ENCODE measurements around the gene TMEM164. TPM values are rescaled to one million over a fixed set of nuclear protein-coding genes. Genes with fewer than 3 reads are reported as not detected.

The TMEM164 gene
- total and polyA plus RNA-seq, 2 experiments from 2014 or later, result 3.4 to 17.2 TPM

DNA sequence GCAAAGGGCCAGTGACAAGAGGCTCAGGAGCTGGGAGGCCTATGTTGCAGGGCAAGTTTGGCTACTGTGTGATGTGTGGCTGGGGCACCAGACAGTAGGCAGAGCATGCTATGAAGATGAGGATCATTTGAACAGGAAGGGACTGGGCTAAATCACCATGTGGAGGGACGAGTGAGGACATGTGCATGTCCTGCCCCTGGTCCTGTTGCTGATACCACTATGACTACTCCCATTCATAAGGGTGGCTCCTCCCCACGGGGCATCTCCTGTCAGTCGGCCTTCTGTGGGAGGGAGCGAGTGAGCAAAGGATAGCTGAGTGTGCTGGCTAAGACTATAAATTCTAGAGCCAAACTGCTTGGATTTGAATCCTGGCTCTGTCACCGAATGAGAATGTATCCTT lies 139.2 kb downstream of the TMEM164 start:
- Histone ChIP-seq H3K4me2 (no peak overlapping the region), H3K4me3 (no peak overlapping the region), H3K9me2 (ENCODE audit: insufficient read depth) (no peaks in the 10 kb centered on the region), H3K27me3 (ENCODE audit: insufficient read depth) (no peaks in the 10 kb centered on the region), H3K36me3 (ENCODE audit: insufficient read depth) (no peaks in the 10 kb centered on the region), H3K4me1 (ENCODE audit: insufficient read depth) (no peaks in the 10 kb centered on the region), H3F3A (replicated peaks; ENCODE audit: low read depth) (no peaks in the 10 kb centered on the region), H3K27ac (ENCODE audit: low read depth) (no peak overlapping the region), H4K20me1 (replicated peaks; ENCODE audit: insufficient read depth) (no peaks in the 10 kb centered on the region), H3K79me2 (replicated peaks; ENCODE audit: insufficient read depth) (no peaks in the 10 kb centered on the region), H2AFZ (no peak overlapping the region)
- no peaks in the 10 kb centered on the region for H3K27me3 Mint-ChIP-seq (ENCODE audit: insufficient read depth, low read depth, poor library complexity)
- no peaks in the 10 kb centered on the region for H3K9me3 Mint-ChIP-seq
- ATAC-seq, result no peak
- H3K4me1 Mint-ChIP-seq, result peaks cover 17% of the 10 kb centered on the region
- no peak for DNase-seq (ENCODE audit: low spot score)
- no peaks in the 10 kb centered on the region; the same call in 2 of the 3 replicates for H3K36me3 Mint-ChIP-seq (ENCODE audit: low read depth)
- no peak overlapping the region for H3K27ac Mint-ChIP-seq
- TF ChIP-seq ZNF114 (CRISPR knock-in tag; IDR thresholded peaks at IDR 0.05), result no peak
- TF ChIP-seq ZNF331 (CRISPR knock-in tag; IDR thresholded peaks at IDR 0.05; ENCODE audit: low read depth), result no peak
- TF ChIP-seq, protein P1, sequence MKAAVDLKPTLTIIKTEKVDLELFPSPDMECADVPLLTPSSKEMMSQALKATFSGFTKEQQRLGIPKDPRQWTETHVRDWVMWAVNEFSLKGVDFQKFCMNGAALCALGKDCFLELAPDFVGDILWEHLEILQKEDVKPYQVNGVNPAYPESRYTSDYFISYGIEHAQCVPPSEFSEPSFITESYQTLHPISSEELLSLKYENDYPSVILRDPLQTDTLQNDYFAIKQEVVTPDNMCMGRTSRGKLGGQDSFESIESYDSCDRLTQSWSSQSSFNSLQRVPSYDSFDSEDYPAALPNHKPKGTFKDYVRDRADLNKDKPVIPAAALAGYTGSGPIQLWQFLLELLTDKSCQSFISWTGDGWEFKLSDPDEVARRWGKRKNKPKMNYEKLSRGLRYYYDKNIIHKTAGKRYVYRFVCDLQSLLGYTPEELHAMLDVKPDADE (IDR thresholded peaks at IDR 0.05), result no peak
- no peak for TF ChIP-seq NANOG (IDR thresholded peaks at IDR 0.05; ENCODE audit: borderline replicate concordance)
- no peak for TF ChIP-seq EZH2phosphoT487 (IDR thresholded peaks at IDR 0.05; ENCODE audit: unreplicated experiment)
- TF ChIP-seq, protein P2, sequence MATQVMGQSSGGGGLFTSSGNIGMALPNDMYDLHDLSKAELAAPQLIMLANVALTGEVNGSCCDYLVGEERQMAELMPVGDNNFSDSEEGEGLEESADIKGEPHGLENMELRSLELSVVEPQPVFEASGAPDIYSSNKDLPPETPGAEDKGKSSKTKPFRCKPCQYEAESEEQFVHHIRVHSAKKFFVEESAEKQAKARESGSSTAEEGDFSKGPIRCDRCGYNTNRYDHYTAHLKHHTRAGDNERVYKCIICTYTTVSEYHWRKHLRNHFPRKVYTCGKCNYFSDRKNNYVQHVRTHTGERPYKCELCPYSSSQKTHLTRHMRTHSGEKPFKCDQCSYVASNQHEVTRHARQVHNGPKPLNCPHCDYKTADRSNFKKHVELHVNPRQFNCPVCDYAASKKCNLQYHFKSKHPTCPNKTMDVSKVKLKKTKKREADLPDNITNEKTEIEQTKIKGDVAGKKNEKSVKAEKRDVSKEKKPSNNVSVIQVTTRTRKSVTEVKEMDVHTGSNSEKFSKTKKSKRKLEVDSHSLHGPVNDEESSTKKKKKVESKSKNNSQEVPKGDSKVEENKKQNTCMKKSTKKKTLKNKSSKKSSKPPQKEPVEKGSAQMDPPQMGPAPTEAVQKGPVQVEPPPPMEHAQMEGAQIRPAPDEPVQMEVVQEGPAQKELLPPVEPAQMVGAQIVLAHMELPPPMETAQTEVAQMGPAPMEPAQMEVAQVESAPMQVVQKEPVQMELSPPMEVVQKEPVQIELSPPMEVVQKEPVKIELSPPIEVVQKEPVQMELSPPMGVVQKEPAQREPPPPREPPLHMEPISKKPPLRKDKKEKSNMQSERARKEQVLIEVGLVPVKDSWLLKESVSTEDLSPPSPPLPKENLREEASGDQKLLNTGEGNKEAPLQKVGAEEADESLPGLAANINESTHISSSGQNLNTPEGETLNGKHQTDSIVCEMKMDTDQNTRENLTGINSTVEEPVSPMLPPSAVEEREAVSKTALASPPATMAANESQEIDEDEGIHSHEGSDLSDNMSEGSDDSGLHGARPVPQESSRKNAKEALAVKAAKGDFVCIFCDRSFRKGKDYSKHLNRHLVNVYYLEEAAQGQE (IDR thresholded peaks at IDR 0.05; ENCODE audit: unreplicated experiment), result no peak
- TF ChIP-seq POLR2AphosphoS5 (IDR thresholded peaks at IDR 0.05; ENCODE audit: low read depth), result no peak
- no peak for TF ChIP-seq JUNB (IDR thresholded peaks at IDR 0.05; ENCODE audit: unreplicated experiment)
- no peak for TF ChIP-seq CREB1 (CRISPR knock-in tag; IDR thresholded peaks at IDR 0.05; ENCODE audit: low read depth)
- no peak for TF ChIP-seq STAT1 (IDR thresholded peaks at IDR 0.05; ENCODE audit: unreplicated experiment)
- TF ChIP-seq, protein P3, sequence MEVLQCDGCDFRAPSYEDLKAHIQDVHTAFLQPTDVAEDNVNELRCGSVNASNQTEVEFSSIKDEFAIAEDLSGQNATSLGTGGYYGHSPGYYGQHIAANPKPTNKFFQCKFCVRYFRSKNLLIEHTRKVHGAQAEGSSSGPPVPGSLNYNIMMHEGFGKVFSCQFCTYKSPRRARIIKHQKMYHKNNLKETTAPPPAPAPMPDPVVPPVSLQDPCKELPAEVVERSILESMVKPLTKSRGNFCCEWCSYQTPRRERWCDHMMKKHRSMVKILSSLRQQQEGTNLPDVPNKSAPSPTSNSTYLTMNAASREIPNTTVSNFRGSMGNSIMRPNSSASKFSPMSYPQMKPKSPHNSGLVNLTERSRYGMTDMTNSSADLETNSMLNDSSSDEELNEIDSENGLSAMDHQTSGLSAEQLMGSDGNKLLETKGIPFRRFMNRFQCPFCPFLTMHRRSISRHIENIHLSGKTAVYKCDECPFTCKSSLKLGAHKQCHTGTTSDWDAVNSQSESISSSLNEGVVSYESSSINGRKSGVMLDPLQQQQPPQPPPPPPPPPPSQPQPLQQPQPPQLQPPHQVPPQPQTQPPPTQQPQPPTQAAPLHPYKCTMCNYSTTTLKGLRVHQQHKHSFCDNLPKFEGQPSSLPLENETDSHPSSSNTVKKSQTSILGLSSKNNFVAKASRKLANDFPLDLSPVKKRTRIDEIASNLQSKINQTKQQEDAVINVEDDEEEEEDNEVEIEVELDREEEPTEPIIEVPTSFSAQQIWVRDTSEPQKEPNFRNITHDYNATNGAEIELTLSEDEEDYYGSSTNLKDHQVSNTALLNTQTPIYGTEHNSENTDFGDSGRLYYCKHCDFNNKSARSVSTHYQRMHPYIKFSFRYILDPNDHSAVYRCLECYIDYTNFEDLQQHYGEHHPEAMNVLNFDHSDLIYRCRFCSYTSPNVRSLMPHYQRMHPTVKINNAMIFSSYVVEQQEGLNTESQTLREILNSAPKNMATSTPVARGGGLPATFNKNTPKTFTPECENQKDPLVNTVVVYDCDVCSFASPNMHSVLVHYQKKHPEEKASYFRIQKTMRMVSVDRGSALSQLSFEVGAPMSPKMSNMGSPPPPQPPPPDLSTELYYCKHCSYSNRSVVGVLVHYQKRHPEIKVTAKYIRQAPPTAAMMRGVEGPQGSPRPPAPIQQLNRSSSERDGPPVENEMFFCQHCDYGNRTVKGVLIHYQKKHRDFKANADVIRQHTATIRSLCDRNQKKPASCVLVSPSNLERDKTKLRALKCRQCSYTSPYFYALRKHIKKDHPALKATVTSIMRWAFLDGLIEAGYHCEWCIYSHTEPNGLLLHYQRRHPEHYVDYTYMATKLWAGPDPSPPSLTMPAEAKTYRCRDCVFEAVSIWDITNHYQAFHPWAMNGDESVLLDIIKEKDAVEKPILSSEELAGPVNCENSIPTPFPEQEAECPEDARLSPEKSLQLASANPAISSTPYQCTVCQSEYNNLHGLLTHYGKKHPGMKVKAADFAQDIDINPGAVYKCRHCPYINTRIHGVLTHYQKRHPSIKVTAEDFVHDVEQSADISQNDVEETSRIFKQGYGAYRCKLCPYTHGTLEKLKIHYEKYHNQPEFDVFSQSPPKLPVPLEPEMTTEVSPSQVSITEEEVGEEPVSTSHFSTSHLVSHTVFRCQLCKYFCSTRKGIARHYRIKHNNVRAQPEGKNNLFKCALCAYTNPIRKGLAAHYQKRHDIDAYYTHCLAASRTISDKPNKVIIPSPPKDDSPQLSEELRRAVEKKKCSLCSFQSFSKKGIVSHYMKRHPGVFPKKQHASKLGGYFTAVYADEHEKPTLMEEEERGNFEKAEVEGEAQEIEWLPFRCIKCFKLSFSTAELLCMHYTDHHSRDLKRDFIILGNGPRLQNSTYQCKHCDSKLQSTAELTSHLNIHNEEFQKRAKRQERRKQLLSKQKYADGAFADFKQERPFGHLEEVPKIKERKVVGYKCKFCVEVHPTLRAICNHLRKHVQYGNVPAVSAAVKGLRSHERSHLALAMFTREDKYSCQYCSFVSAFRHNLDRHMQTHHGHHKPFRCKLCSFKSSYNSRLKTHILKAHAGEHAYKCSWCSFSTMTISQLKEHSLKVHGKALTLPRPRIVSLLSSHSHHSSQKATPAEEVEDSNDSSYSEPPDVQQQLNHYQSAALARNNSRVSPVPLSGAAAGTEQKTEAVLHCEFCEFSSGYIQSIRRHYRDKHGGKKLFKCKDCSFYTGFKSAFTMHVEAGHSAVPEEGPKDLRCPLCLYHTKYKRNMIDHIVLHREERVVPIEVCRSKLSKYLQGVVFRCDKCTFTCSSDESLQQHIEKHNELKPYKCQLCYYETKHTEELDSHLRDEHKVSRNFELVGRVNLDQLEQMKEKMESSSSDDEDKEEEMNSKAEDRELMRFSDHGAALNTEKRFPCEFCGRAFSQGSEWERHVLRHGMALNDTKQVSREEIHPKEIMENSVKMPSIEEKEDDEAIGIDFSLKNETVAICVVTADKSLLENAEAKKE (CRISPR knock-in tag; IDR thresholded peaks at IDR 0.05), result no peak
- H3K4me3 Mint-ChIP-seq, result no peak overlapping the region
